H1 (cell line): ENCODE measurements around the gene ZPBP2. TPM values are rescaled to one million over a fixed set of nuclear protein-coding genes. Genes with fewer than 3 reads are reported as not detected.

Experiments
- CTCF ChIA-PET: fragments of 300-600 bp; sonication (Branson Sonifier 250); formaldehyde crosslinking; loops from one replicate; lab custom pipeline; 2021; ENCODE audit not compliant: partially characterized antibody; lab: Charles Lee
- POLR2A ChIA-PET: fragments of 300-600 bp; sonication (Branson Sonifier 250); formaldehyde crosslinking; loops from one replicate; lab custom pipeline; 2021; ENCODE audit warnings: inconsistent platforms; ENCODE audit not compliant: partially characterized antibody; lab: Charles Lee
- DNase-seq, 2 experiments: peaks; one replicate each; pipeline versions ENCODE4 v3.0.0 to v3.0.0-alpha.2; 2010 to 2022; ENCODE audit warnings: low spot score in 2 of 2, low read depth in 1 of 2, mixed read lengths in 1 of 2
- FAIRE-seq: peaks from 2 replicates; lab custom pipeline; 2011; peaks lifted over from hg19 to GRCh38; lab: Jason Lieb, UNC
- H2AFZ ChIP-seq: 2 replicates; pipeline ENCODE4 v1.8.1; 2012; ENCODE audit warnings: low read length, inconsistent platforms
- H2AK5ac ChIP-seq: 2 replicates; pipeline ENCODE4 v1.6.1; 2013; ENCODE audit warnings: low read depth, low read length
- H2BK120ac ChIP-seq: replicated peaks from 2 replicates; pipeline ENCODE3; 2013; ENCODE audit warnings: low read depth, low read length, inconsistent platforms
- H2BK12ac ChIP-seq: 2 replicates; pipeline ENCODE4 v1.6.1; 2013; ENCODE audit warnings: low read depth, low read length
- H2BK15ac ChIP-seq: 2 replicates; pipeline ENCODE4 v1.6.1; 2013; ENCODE audit warnings: low read length
- H2BK20ac ChIP-seq: 2 replicates; pipeline ENCODE4 v1.6.1; 2013; ENCODE audit warnings: low read length
- H2BK5ac ChIP-seq: 2 replicates; pipeline ENCODE4 v1.6.1; 2013; ENCODE audit warnings: low read depth, low read length
- H3K14ac ChIP-seq: 2 replicates; pipeline ENCODE4 v1.6.1; 2013; ENCODE audit warnings: inconsistent platforms; ENCODE audit not compliant: insufficient read length
- H3K18ac ChIP-seq: 2 replicates; pipeline ENCODE4 v1.6.1; 2013; ENCODE audit warnings: low read length; ENCODE audit errors: extremely low read depth
- H3K23ac ChIP-seq: 2 replicates; pipeline ENCODE4 v1.6.1; 2013; ENCODE audit warnings: inconsistent platforms; ENCODE audit not compliant: insufficient read length
- H3K23me2 ChIP-seq: 2 replicates; pipeline ENCODE4 v1.6.1; 2013; ENCODE audit warnings: low read depth, low read length
- H3K27ac ChIP-seq: 2 replicates; pipeline ENCODE4 v1.6.1; 2011; ENCODE audit warnings: low read depth, low read length, inconsistent platforms
- H3K27me3 ChIP-seq, 4 experiments: replicated peaks in 1 of 4; 1 replicate in 1 of 4; 2 replicates in 3 of 4; pipeline versions ENCODE4 v1.6.1 to v1.8.1; 2011 to 2013; ENCODE audit warnings: low read length in 3 of 4, mild to moderate bottlenecking in 3 of 4, inconsistent platforms in 2 of 4, mixed read lengths in 2 of 4, moderate library complexity in 1 of 4; ENCODE audit not compliant: control insufficient read depth in 3 of 4, insufficient read depth in 3 of 4; ENCODE audit errors: extremely low read depth in 1 of 4
- H3K36me3 ChIP-seq, 4 experiments: 2 replicates each; pipeline versions ENCODE4 v1.6.1 to v1.8.1; 2011 to 2013; ENCODE audit warnings: mild to moderate bottlenecking in 4 of 4, low read length in 3 of 4, moderate library complexity in 2 of 4, control low read depth in 1 of 4, inconsistent platforms in 1 of 4; ENCODE audit not compliant: insufficient read depth in 4 of 4, control insufficient read depth in 2 of 4
- H3K4ac ChIP-seq: replicated peaks from 2 replicates; pipeline ENCODE3; 2013; ENCODE audit warnings: low read length, low read depth, mixed read lengths, inconsistent platforms; ENCODE audit not compliant: insufficient read length
- H3K4me1 ChIP-seq, 4 experiments: replicated peaks in 1 of 4; 1 replicate in 1 of 4; 2 replicates in 3 of 4; pipeline versions ENCODE4 v1.6.1 to v1.8.1; 2011 to 2013; ENCODE audit warnings: low read length in 3 of 4, inconsistent platforms in 2 of 4, mixed read lengths in 1 of 4; ENCODE audit not compliant: insufficient read depth in 4 of 4, control insufficient read depth in 3 of 4
- H3K4me2 ChIP-seq, 2 experiments: 2 replicates each; pipeline versions ENCODE4 v1.6.1 to v1.8.1; 2011 to 2013; ENCODE audit warnings: low read depth in 2 of 2, low read length in 2 of 2, control low read depth in 1 of 2, inconsistent platforms in 1 of 2, mild to moderate bottlenecking in 1 of 2; ENCODE audit not compliant: insufficient read depth in 1 of 2
- H3K4me3 ChIP-seq, 4 experiments: fragments of 200-600, 300-600 bp in 1 of 4; sonication (generic), shearing (Covaris generic), sonication (Bioruptor Twin) in 1 of 4; 2 replicates each; pipeline versions ENCODE4 v1.5.1 to v1.8.1; 2011 to 2016; ENCODE audit warnings: low read length in 4 of 4, low read depth in 3 of 4, control low read depth in 2 of 4, inconsistent platforms in 2 of 4, mild to moderate bottlenecking in 2 of 4, mixed read lengths in 1 of 4, moderate library complexity in 1 of 4; ENCODE audit not compliant: insufficient read depth in 2 of 4; ENCODE audit errors: extremely low read depth in 1 of 4
- H3K56ac ChIP-seq: replicated peaks from 2 replicates; pipeline ENCODE3; 2013; ENCODE audit warnings: low read depth, mild to moderate bottlenecking, mixed read lengths, low read length, inconsistent platforms; ENCODE audit not compliant: insufficient read length
- H3K79me1 ChIP-seq: 2 replicates; pipeline ENCODE4 v1.6.1; 2013; ENCODE audit warnings: low read depth, low read length, control low read depth
- H3K79me2 ChIP-seq, 2 experiments: 2 replicates each; pipeline versions ENCODE4 v1.6.1 to v1.8.1; 2012 to 2013; ENCODE audit warnings: low read length in 2 of 2, mild to moderate bottlenecking in 2 of 2, inconsistent platforms in 1 of 2; ENCODE audit not compliant: insufficient read depth in 2 of 2, control insufficient read depth in 1 of 2
- H3K9ac ChIP-seq, 4 experiments: replicated peaks in 1 of 4; 1 replicate in 1 of 4; 2 replicates in 3 of 4; pipeline versions ENCODE4 v1.6.1 to v1.8.1; 2011 to 2013; ENCODE audit warnings: low read depth in 3 of 4, low read length in 3 of 4, control low read depth in 2 of 4, mild to moderate bottlenecking in 2 of 4, moderate library complexity in 2 of 4, inconsistent platforms in 1 of 4; ENCODE audit errors: extremely low read depth in 1 of 4
- H3K9me3 ChIP-seq, 2 experiments: 2 replicates each; pipeline versions ENCODE4 v1.6.1 to v1.8.1; 2012 to 2013; ENCODE audit warnings: mild to moderate bottlenecking in 2 of 2, moderate library complexity in 2 of 2, control low read depth in 1 of 2, inconsistent platforms in 1 of 2, low read depth in 1 of 2, low read length in 1 of 2, mixed read lengths in 1 of 2; ENCODE audit not compliant: insufficient read depth in 2 of 2
- H4K20me1 ChIP-seq, 2 experiments: replicated peaks in 1 of 2; 2 replicates each; pipeline versions ENCODE3 to v1.8.1; 2011 to 2013; ENCODE audit warnings: inconsistent platforms in 2 of 2, low read length in 2 of 2, mild to moderate bottlenecking in 1 of 2; ENCODE audit not compliant: insufficient read depth in 2 of 2, control insufficient read depth in 1 of 2
- H4K5ac ChIP-seq: 2 replicates; pipeline ENCODE4 v1.6.1; 2013; ENCODE audit warnings: low read length, low read depth, mixed read lengths, inconsistent platforms; ENCODE audit not compliant: insufficient read length
- H4K8ac ChIP-seq: 2 replicates; pipeline ENCODE4 v1.8.0; 2013; ENCODE audit warnings: mild to moderate bottlenecking, moderate library complexity, low read length, inconsistent platforms; ENCODE audit not compliant: insufficient read depth; ENCODE audit errors: extremely low read depth
- H4K91ac ChIP-seq: replicated peaks from 2 replicates; pipeline ENCODE3; 2013; ENCODE audit warnings: low read length, mixed read lengths, inconsistent platforms; ENCODE audit not compliant: insufficient read length
- ATF3 ChIP-seq: IDR thresholded peaks from 2 replicates; pipeline ENCODE4 v1.6.1; 2011; ENCODE audit warnings: low read depth, mild to moderate bottlenecking, low read length; ENCODE audit not compliant: insufficient read depth
- CEBPB ChIP-seq: IDR thresholded peaks from 2 replicates; pipeline ENCODE4 v1.6.1; 2012; ENCODE audit warnings: low read depth, low read length
- CHD1 ChIP-seq: IDR thresholded peaks from 2 replicates; pipeline ENCODE4 v1.6.1; 2012; ENCODE audit warnings: low read depth, low read length, improper control_type of control experiment
- EGR1 ChIP-seq: IDR thresholded peaks from 2 replicates; pipeline ENCODE4 v1.6.1; 2011; ENCODE audit warnings: low read depth, low read length, borderline replicate concordance
- RBBP5 ChIP-seq: IDR thresholded peaks from 2 replicates; pipeline ENCODE4 v1.7.1; 2012; ENCODE audit warnings: low read depth, mild to moderate bottlenecking, inconsistent platforms, low read length, moderate library complexity, borderline replicate concordance
- RFX5 ChIP-seq: IDR thresholded peaks from 2 replicates; pipeline ENCODE4 v1.6.1; 2011; ENCODE audit warnings: low read depth, low read length, improper control_type of control experiment, borderline replicate concordance
- RNF2 ChIP-seq: fragments of 200-900, 300-1000 bp; sonication (generic); IDR thresholded peaks from 2 replicates; pipeline ENCODE4 v1.7.1; 2016; ENCODE audit warnings: borderline replicate concordance, low read depth, mild to moderate bottlenecking, antibody characterized with exemption, low read length; ENCODE audit not compliant: poor library complexity, severe bottlenecking; ENCODE audit errors: missing control alignments
- SAP30 ChIP-seq: fragments of 300-600 bp; sonication (generic); IDR thresholded peaks from 2 replicates; pipeline ENCODE4 v1.7.1; 2012; ENCODE audit warnings: low read length, moderate library complexity, mild to moderate bottlenecking, inconsistent platforms; ENCODE audit not compliant: insufficient read depth, insufficient replicate concordance
- SP2 ChIP-seq: IDR thresholded peaks from 2 replicates; pipeline ENCODE4 v1.6.1; 2012; ENCODE audit warnings: mild to moderate bottlenecking, low read length, inconsistent platforms
- TCF12 ChIP-seq: IDR thresholded peaks from 2 replicates; pipeline ENCODE4 v1.6.1; 2011; ENCODE audit warnings: low read depth, mild to moderate bottlenecking, low read length
- YY1 ChIP-seq: IDR thresholded peaks from 2 replicates; pipeline ENCODE4 v1.6.1; 2011; ENCODE audit warnings: low read depth, mild to moderate bottlenecking, low read length
- polyA plus RNA-seq, 7 experiments: library from polyadenylated mRNA; depleted of rRNA in 3 of 7; stranded (reverse) in 5 of 7; unstranded in 2 of 7; fragments of >200 nt in 5 of 7; fragments of 200-250 nt in 2 of 7; gene quantifications; 1 replicate in 5 of 7; 2 replicates in 1 of 7; 4 replicates in 1 of 7; pipeline versions ENCODE4 v1.2.1 to v1.2.3, GENCODE V29; 2011 to 2013; ENCODE audit warnings: missing spikeins in 2 of 7, mixed read lengths in 2 of 7
- total RNA-seq: library from RNA; stranded (reverse); fragmentation: NEBNext Ultra II Directional; extraction: Animal tissue kit (Norgen Biotek cat#: 25700); gene quantifications from 2 replicates; pipeline ENCODE4 v1.2.1, GENCODE V29; 2021

The ZPBP2 gene
- total and polyA plus RNA-seq, 2 of the 8 experiments (the other 6 are each of a cell fraction or from before 2014, with no cell fraction given): not detected

DNA sequence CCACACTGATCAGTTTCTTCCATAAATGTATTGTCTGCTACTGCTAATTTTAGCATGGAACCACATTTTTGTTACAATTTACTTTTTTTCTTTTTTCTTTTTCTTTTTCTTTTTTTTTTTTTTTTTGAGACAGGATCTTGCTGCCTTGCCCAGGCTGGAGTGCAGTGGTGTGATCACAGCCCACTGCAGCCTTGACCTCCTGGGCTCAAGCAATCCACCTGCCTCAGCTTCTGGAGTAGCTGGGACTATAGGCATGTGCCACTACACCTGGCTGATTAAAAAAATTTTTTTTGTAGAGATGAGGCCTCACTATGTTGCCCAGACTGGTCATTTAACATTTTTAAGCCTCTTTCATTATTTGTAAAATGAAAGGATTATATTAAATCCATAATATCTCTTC is 19.1 kb downstream of the ZPBP2 start:
- H2BK20ac ChIP-seq: no peak overlapping the region
- no peaks in the 10 kb centered on the region for H3K79me1 ChIP-seq
- no peaks in the 10 kb centered on the region for H3K23me2 ChIP-seq
- H3K18ac ChIP-seq: no peak overlapping the region
- H3K4me2 ChIP-seq: no peak overlapping the region
- H3K4me1 ChIP-seq: no peaks in the 10 kb centered on the region
- H3K4ac ChIP-seq: no peak overlapping the region
- no peak overlapping the region for H3K9ac ChIP-seq
- H3K56ac ChIP-seq: no peak overlapping the region
- H4K5ac ChIP-seq: no peak overlapping the region
- no peaks in the 10 kb centered on the region for H3K79me2 ChIP-seq
- ChIA-PET CTCF (interaction anchor here (0.7 kb wide), 1 partner anchor 247 kb away, joined by 3 read pairs; no protein-coding TSS in a partner anchor), POLR2A (no interaction called here)
- no peaks in the 10 kb centered on the region for H3K36me3 ChIP-seq
- H2AFZ ChIP-seq: no peak overlapping the region
- H4K20me1 ChIP-seq: no peaks in the 10 kb centered on the region
- no peak overlapping the region for H2AK5ac ChIP-seq
- no peaks in the 10 kb centered on the region for H3K27me3 ChIP-seq
- no peaks in the 10 kb centered on the region for H3K9me3 ChIP-seq
- H2BK120ac ChIP-seq: no peak overlapping the region
- H2BK15ac ChIP-seq: no peak overlapping the region
- no peak overlapping the region for H2BK12ac ChIP-seq
- H2BK5ac ChIP-seq: no peak overlapping the region
- FAIRE-seq (no peak), DNase-seq (no peak)
- no peak overlapping the region for H3K23ac ChIP-seq
- no peak overlapping the region for H3K4me3 ChIP-seq
- H4K8ac ChIP-seq: no peak overlapping the region
- TF ChIP-seq RFX5: no peak
- no peak for TF ChIP-seq EGR1
- TF ChIP-seq RNF2: no peak
- no peak for TF ChIP-seq RBBP5
- TF ChIP-seq CEBPB: no peak
- TF ChIP-seq SAP30: no peak
- no peak for TF ChIP-seq CHD1
- no peak for TF ChIP-seq YY1
- TF ChIP-seq ATF3: no peak
- TF ChIP-seq TCF12: no peak
- TF ChIP-seq SP2: no peak
- TF ChIP-seq, all 59 proteins: peak for 0
- no peak overlapping the region for H3K27ac ChIP-seq
- H4K91ac ChIP-seq: no peak overlapping the region
- no peak overlapping the region for H3K14ac ChIP-seq
